ENCODE data around the gene NHSL2.

- TF ChIP-seq POLR2A (IDR thresholded peaks at IDR 0.05) = no peak
- TF ChIP-seq, protein P1, sequence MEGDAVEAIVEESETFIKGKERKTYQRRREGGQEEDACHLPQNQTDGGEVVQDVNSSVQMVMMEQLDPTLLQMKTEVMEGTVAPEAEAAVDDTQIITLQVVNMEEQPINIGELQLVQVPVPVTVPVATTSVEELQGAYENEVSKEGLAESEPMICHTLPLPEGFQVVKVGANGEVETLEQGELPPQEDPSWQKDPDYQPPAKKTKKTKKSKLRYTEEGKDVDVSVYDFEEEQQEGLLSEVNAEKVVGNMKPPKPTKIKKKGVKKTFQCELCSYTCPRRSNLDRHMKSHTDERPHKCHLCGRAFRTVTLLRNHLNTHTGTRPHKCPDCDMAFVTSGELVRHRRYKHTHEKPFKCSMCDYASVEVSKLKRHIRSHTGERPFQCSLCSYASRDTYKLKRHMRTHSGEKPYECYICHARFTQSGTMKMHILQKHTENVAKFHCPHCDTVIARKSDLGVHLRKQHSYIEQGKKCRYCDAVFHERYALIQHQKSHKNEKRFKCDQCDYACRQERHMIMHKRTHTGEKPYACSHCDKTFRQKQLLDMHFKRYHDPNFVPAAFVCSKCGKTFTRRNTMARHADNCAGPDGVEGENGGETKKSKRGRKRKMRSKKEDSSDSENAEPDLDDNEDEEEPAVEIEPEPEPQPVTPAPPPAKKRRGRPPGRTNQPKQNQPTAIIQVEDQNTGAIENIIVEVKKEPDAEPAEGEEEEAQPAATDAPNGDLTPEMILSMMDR (IDR thresholded peaks at IDR 0.05) = no peak
Observed at GRCh38 chrX:72169008-72169728, 258.5 kb downstream of the NHSL2 start.

Data from thyroid gland (tissue), 4 donors.